Left forelimb (tissue), 1 donor: ENCODE data around the gene TRMT61A.

Source experiments
- DNase-seq: peaks from one replicate; pipeline ENCODE4 v3.0.0-alpha.2; 2018; ENCODE audit warnings: low spot score

TRMT61A gene

GRCh38 chr14:103563226-103563620 lies 34.2 kb downstream of the TRMT61A start:
- no peak for DNase-seq

- DNase-seq, result no peak
Observed at GRCh38 chr14:103563844-103564505, 35.0 kb downstream of the TRMT61A start.

- DNase-seq, result no peak
Observed at GRCh38 chr14:103568952-103569351, 40.0 kb downstream of the TRMT61A start.

- DNase-seq, result no peak
Observed at GRCh38 chr14:103569408-103569807, 40.4 kb downstream of the TRMT61A start.

GRCh38 chr14:103574104-103574503 lies 45.1 kb downstream of the TRMT61A start:
- DNase-seq, result no peak

GRCh38 chr14:103574707-103575285 lies 45.8 kb downstream of the TRMT61A start:
- DNase-seq, result no peak

GRCh38 chr14:103576371-103577024 lies 47.5 kb downstream of the TRMT61A start:
- DNase-seq, result peak; percentile 78

GRCh38 chr14:103578401-103579075 lies 49.5 kb downstream of the TRMT61A start:
- no peak for DNase-seq

GRCh38 chr14:103581206-103581605 lies 52.2 kb downstream of the TRMT61A start:
- no peak for DNase-seq

GRCh38 chr14:103581954-103582703 lies 53.1 kb downstream of the TRMT61A start:
- no peak for DNase-seq

- no peak for DNase-seq
Observed at GRCh38 chr14:103584326-103584915, 55.4 kb downstream of the TRMT61A start.
